Neuronal stem cell (in vitro differentiated cells): ENCODE results near the gene RND3.

Source experiments
- DNase-seq: peaks from one replicate; pipeline ENCODE4 v3.0.0-alpha.2; 2013; ENCODE audit warnings: low spot score
- H2AFZ ChIP-seq: one replicate; pipeline ENCODE4 v1.6.1; 2013; ENCODE audit warnings: mild to moderate bottlenecking, low read length, inconsistent platforms
- H2AK5ac ChIP-seq: 2 replicates; pipeline ENCODE4 v1.6.1; 2013; ENCODE audit warnings: low read depth, mild to moderate bottlenecking, inconsistent platforms, low read length, moderate library complexity, mixed read lengths
- H2BK120ac ChIP-seq: 2 replicates; pipeline ENCODE4 v1.6.1; 2013; ENCODE audit warnings: low read depth, mild to moderate bottlenecking, inconsistent platforms, low read length, moderate library complexity, mixed read lengths
- H2BK12ac ChIP-seq: one replicate; pipeline ENCODE4 v1.6.1; 2013; ENCODE audit warnings: low read length, inconsistent platforms
- H2BK15ac ChIP-seq: 2 replicates; pipeline ENCODE4 v1.6.1; 2013; ENCODE audit warnings: mild to moderate bottlenecking, low read length, inconsistent platforms, mixed read lengths
- H2BK5ac ChIP-seq: one replicate; pipeline ENCODE4 v1.6.1; 2013; ENCODE audit warnings: inconsistent platforms, mild to moderate bottlenecking, low read length, moderate library complexity
- H3K14ac ChIP-seq: one replicate; pipeline ENCODE4 v1.6.1; 2013; ENCODE audit warnings: low read length, inconsistent platforms
- H3K18ac ChIP-seq: 2 replicates; pipeline ENCODE4 v1.6.1; 2013; ENCODE audit warnings: low read length, inconsistent platforms
- H3K23ac ChIP-seq: 2 replicates; pipeline ENCODE4 v1.6.1; 2013; ENCODE audit warnings: low read depth, mild to moderate bottlenecking, mixed read lengths, low read length, inconsistent platforms; ENCODE audit not compliant: poor library complexity
- H3K27ac ChIP-seq: replicated peaks from 3 replicates; pipeline ENCODE4 v1.5.1; 2013; ENCODE audit warnings: low read length, inconsistent platforms
- H3K27me3 ChIP-seq, 3 experiments: 2 replicates each; pipeline ENCODE4 v1.6.1; 2013; ENCODE audit warnings: low read length in 3 of 3, mild to moderate bottlenecking in 2 of 3, inconsistent platforms in 1 of 3, low read depth in 1 of 3, mixed read lengths in 1 of 3, moderate library complexity in 1 of 3; ENCODE audit not compliant: control insufficient read depth in 3 of 3, insufficient read depth in 3 of 3
- H3K36me3 ChIP-seq, 2 donors: replicated peaks in 1 of 2; 2 replicates each; pipeline ENCODE4 v1.6.1; 2013; ENCODE audit warnings: low read length in 2 of 2; ENCODE audit not compliant: control insufficient read depth in 2 of 2, insufficient read depth in 2 of 2
- H3K4ac ChIP-seq: 2 replicates; pipeline ENCODE4 v1.6.1; 2013; ENCODE audit warnings: inconsistent platforms, mild to moderate bottlenecking, low read length, moderate library complexity
- H3K4me1 ChIP-seq, 2 donors: 1 replicate in 1 of 2; 2 replicates in 1 of 2; pipeline ENCODE4 v1.6.1; 2013; ENCODE audit warnings: low read length in 2 of 2, low read depth in 1 of 2; ENCODE audit not compliant: control insufficient read depth in 2 of 2, insufficient read depth in 1 of 2
- H3K4me2 ChIP-seq: one replicate; pipeline ENCODE4 v1.6.1; 2013; ENCODE audit warnings: mild to moderate bottlenecking, low read length, inconsistent platforms; ENCODE audit not compliant: insufficient read depth, poor library complexity, severe bottlenecking
- H3K4me3 ChIP-seq, 2 donors: 2 replicates each; pipeline ENCODE4 v1.5.1; 2013; ENCODE audit warnings: low read length in 2 of 2, mild to moderate bottlenecking in 2 of 2, inconsistent platforms in 1 of 2, moderate library complexity in 1 of 2
- H3K79me1 ChIP-seq: one replicate; pipeline ENCODE4 v1.6.1; 2013; ENCODE audit warnings: low read depth, mild to moderate bottlenecking, inconsistent platforms, low read length, moderate library complexity
- H3K9ac ChIP-seq: one replicate; pipeline ENCODE4 v1.6.1; 2013; ENCODE audit warnings: mild to moderate bottlenecking, low read depth, low read length, inconsistent platforms; ENCODE audit not compliant: poor library complexity
- H3K9me3 ChIP-seq, 2 donors: replicated peaks in 1 of 2; 2 replicates each; pipeline versions ENCODE3 to v1.6.1; 2013; ENCODE audit warnings: low read length in 2 of 2, mild to moderate bottlenecking in 2 of 2, inconsistent platforms in 1 of 2, low read depth in 1 of 2, mixed read lengths in 1 of 2, moderate library complexity in 1 of 2; ENCODE audit not compliant: control insufficient read depth in 2 of 2, insufficient read depth in 1 of 2
- H4K8ac ChIP-seq: one replicate; pipeline ENCODE4 v1.6.1; 2013; ENCODE audit warnings: low read depth, mild to moderate bottlenecking, inconsistent platforms, low read length, moderate library complexity
- H4K91ac ChIP-seq: one replicate; pipeline ENCODE4 v1.6.1; 2013; ENCODE audit warnings: low read length, low read depth, mild to moderate bottlenecking, inconsistent platforms; ENCODE audit not compliant: poor library complexity
- WGBS, 2 donors: extraction: QIAGEN DNeasy Blood & Tissue Kit; methylation state at CpG; one replicate each; pipeline ENCODE4 v1.1.7; 2013; ENCODE audit warnings: missing lambda C conversion rate in 2 of 2, mixed read lengths in 1 of 2; ENCODE audit not compliant: insufficient read length in 2 of 2, insufficient replicate concordance in 1 of 2; ENCODE audit errors: extremely low coverage in 2 of 2; 5-methylcytosine and 5-hydroxymethylcytosine counted together

RND3 gene

GRCh38 chr2:150517951-150518680 lies 30.6 kb upstream of the RND3 start:
- no peak overlapping the region for H3K18ac ChIP-seq
- no peak overlapping the region for H2BK15ac ChIP-seq
- no peak overlapping the region for H3K14ac ChIP-seq
- H4K91ac ChIP-seq: no peak overlapping the region
- WGBS, 2 donors: no CpG with 5 or more reads among the region's 5 CpGs
- no peak overlapping the region for H2BK5ac ChIP-seq
- H2AFZ ChIP-seq: no peak overlapping the region
- H2AK5ac ChIP-seq: no peak overlapping the region
- H3K36me3 ChIP-seq: no peaks in the 10 kb centered on the region
- H3K79me1 ChIP-seq: no peaks in the 10 kb centered on the region
- no peak for DNase-seq
- H3K27ac ChIP-seq: no peak overlapping the region
- H3K4ac ChIP-seq: no peak overlapping the region
- no peaks in the 10 kb centered on the region for H3K4me1 ChIP-seq
- no peak overlapping the region for H3K9ac ChIP-seq
- no peaks in the 10 kb centered on the region for H3K27me3 ChIP-seq
- H3K4me3 ChIP-seq: no peak overlapping the region
- H4K8ac ChIP-seq: no peak overlapping the region
- H3K9me3 ChIP-seq: peaks cover 0 to 2% of the 10 kb centered on the region in 2 donors
- no peak overlapping the region for H2BK12ac ChIP-seq
- no peak overlapping the region for H3K4me2 ChIP-seq
- no peak overlapping the region for H3K23ac ChIP-seq
- H2BK120ac ChIP-seq: no peak overlapping the region

GRCh38 chr2:150513647-150514046 lies 26.2 kb upstream of the RND3 start:
- Histone ChIP-seq H3K27me3 (no peaks in the 10 kb centered on the region), H3K4me3 (no peak overlapping the region), H2BK12ac (no peak overlapping the region), H2BK5ac (no peak overlapping the region), H3K27ac (no peak overlapping the region), H2AK5ac (no peak overlapping the region), H3K9me3 (no peaks in the 10 kb centered on the region), H3K4me2 (no peak overlapping the region), H3K9ac (no peak overlapping the region), H3K36me3 (no peaks in the 10 kb centered on the region), H4K91ac (no peak overlapping the region), H3K23ac (no peak overlapping the region), H3K4ac (no peak overlapping the region), H4K8ac (no peak overlapping the region), H2BK120ac (no peak overlapping the region), H2AFZ (no peak overlapping the region), H3K4me1 (no peaks in the 10 kb centered on the region), H3K18ac (no peak overlapping the region), H3K79me1 (no peaks in the 10 kb centered on the region), H3K14ac (no peak overlapping the region), H2BK15ac (no peak overlapping the region)
- no peak for DNase-seq

- no peak overlapping the region for H4K8ac ChIP-seq
- no peak overlapping the region for H3K4me2 ChIP-seq
- H2AK5ac ChIP-seq: no peak overlapping the region
- H3K9ac ChIP-seq: no peak overlapping the region
- no peak overlapping the region for H4K91ac ChIP-seq
- no peak overlapping the region for H3K14ac ChIP-seq
- no CpG with 5 or more reads among the region's 2 CpGs for WGBS, 2 donors
- no peaks in the 10 kb centered on the region for H3K4me1 ChIP-seq
- no peaks in the 10 kb centered on the region for H3K79me1 ChIP-seq
- no peak overlapping the region for H3K18ac ChIP-seq
- no peaks in the 10 kb centered on the region for H3K27me3 ChIP-seq
- no peaks in the 10 kb centered on the region for H3K9me3 ChIP-seq
- no peak overlapping the region for H3K23ac ChIP-seq
- H2AFZ ChIP-seq: no peak overlapping the region
- H2BK5ac ChIP-seq: no peak overlapping the region
- no peak overlapping the region for H3K27ac ChIP-seq
- H2BK15ac ChIP-seq: no peak overlapping the region
- no peaks in the 10 kb centered on the region for H3K36me3 ChIP-seq
- no peak overlapping the region for H2BK12ac ChIP-seq
- H3K4me3 ChIP-seq: no peak overlapping the region
- DNase-seq: no peak
- no peak overlapping the region for H2BK120ac ChIP-seq
- no peak overlapping the region for H3K4ac ChIP-seq
These were observed 21.1 kb upstream of the RND3 start for GRCh38 chr2:150508497-150509137.

GRCh38 chr2:150507071-150507470 lies 19.6 kb upstream of the RND3 start:
- no CpG with 5 or more reads among the region's 1 CpG for WGBS, 2 donors
- no peak for DNase-seq
- Histone ChIP-seq H2BK15ac (no peak overlapping the region), H4K8ac (no peak overlapping the region), H3K27me3 (no peaks in the 10 kb centered on the region), H3K4me1 (no peaks in the 10 kb centered on the region), H3K27ac (no peak overlapping the region), H2BK120ac (no peak overlapping the region), H3K4ac (no peak overlapping the region), H2AFZ (no peak overlapping the region), H2BK12ac (no peak overlapping the region), H3K9ac (no peak overlapping the region), H3K4me2 (no peak overlapping the region), H3K14ac (no peak overlapping the region), H3K79me1 (no peaks in the 10 kb centered on the region), H3K9me3 (no peaks in the 10 kb centered on the region), H4K91ac (no peak overlapping the region), H3K4me3 (no peak overlapping the region), H2BK5ac (no peak overlapping the region), H3K36me3 (no peaks in the 10 kb centered on the region), H3K18ac (no peak overlapping the region), H2AK5ac (no peak overlapping the region), H3K23ac (no peak overlapping the region)
